NT2/D1 (cell line): ENCODE results near the gene TARS2.

Source experiments
- SUZ12 ChIP-seq: IDR thresholded peaks from 2 replicates; pipeline ENCODE4 v1.6.1; 2011; ENCODE audit not compliant: insufficient read length, insufficient read depth; ENCODE audit errors: extremely low read depth
- YY1 ChIP-seq: IDR thresholded peaks from 2 replicates; pipeline ENCODE4 v1.6.1; 2011; ENCODE audit not compliant: insufficient read length, insufficient read depth
- ZNF274 ChIP-seq: IDR thresholded peaks from 2 replicates; pipeline ENCODE4 v1.6.1; 2011; ENCODE audit warnings: mild to moderate bottlenecking, low read depth, low read length

DNA sequence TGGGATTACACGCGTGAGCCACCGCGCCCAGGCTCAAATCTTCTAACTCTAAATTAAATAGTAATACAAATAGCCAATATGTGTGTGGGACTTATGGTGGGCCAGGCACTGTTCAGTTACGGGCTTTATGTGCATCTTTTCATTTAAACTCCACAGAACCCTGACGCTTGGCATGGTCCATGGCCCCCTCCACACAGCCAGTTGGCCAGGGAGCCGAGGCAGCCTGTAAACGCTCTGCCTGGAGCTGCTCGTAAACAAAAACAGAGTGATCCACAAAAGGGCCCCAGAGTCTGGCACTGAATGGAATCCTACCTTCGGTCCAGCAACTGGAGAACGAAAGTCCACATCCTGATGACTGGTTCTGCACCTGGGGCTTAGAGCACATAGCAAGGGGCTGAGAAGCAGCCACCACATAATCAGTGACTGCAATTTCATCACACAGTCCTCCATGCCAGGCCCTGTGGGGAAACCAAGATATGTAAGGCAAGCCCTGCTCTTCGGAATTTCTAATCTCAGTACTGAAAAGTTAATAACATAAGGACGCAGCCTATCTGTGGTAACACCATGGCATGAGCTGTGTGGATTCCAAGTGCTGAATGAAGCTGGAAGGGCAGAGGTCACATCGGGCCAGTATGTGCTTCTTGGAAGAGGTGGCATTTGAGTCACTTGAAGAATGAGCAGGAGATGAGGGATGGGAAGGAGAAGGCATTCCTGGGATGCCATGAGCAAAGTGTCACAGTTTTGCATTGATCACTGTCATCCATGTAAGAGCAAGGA is 48.5 kb downstream of the TARS2 start:
- TF ChIP-seq YY1 (no peak), SUZ12 (no peak), ZNF274 (no peak)
